Measurements from ENCODE around the gene ABCC1. TPM values are rescaled to one million over a fixed set of nuclear protein-coding genes. Genes with fewer than 3 reads are reported as not detected.

Gene ABCC1
- total RNA-seq, 2 donors from 2014 or later = 22.0 to 22.2 TPM

GRCh38 chr16:16164243-16164642 lies 214.8 kb downstream of the ABCC1 start:
- no peak overlapping the region for H3K4me3 ChIP-seq
- H3K36me3 ChIP-seq = no peaks in the 10 kb centered on the region
- intact Hi-C loops (cut with DNase I) = no loop called here
- no peaks in the 10 kb centered on the region for H3K9me3 ChIP-seq
- no peak for DNase-seq
- H3K9ac ChIP-seq (ENCODE audit: low read depth in 2 of 2, low read length in 2 of 2) = no peak overlapping the region
- TF ChIP-seq CTCF (IDR thresholded peaks at IDR 0.05) = no peak
- no peaks in the 10 kb centered on the region for H3K27me3 ChIP-seq
- H3K4me1 ChIP-seq = no peaks in the 10 kb centered on the region
- no peak overlapping the region for H3K27ac ChIP-seq

- Histone ChIP-seq H3K4me1 (no peaks in the 10 kb centered on the region), H3K9ac (ENCODE audit: low read depth in 2 of 2, low read length in 2 of 2) (no peak overlapping the region), H3K36me3 (no peaks in the 10 kb centered on the region), H3K27ac (no peak overlapping the region), H3K9me3 (no peaks in the 10 kb centered on the region), H3K4me3 (no peak overlapping the region), H3K27me3 (no peaks in the 10 kb centered on the region)
- intact Hi-C loops (cut with DNase I) = no loop called here
- no peak for DNase-seq
- no peak for TF ChIP-seq CTCF (IDR thresholded peaks at IDR 0.05)
Observed at GRCh38 chr16:16166085-16166484, 216.7 kb downstream of the ABCC1 start.

GRCh38 chr16:16166949-16167348 lies 217.5 kb downstream of the ABCC1 start:
- H3K9ac ChIP-seq (ENCODE audit: low read depth in 2 of 2, low read length in 2 of 2) = no peak overlapping the region
- intact Hi-C loops (cut with DNase I) = no loop called here

GRCh38 chr16:16167927-16168326 lies 218.5 kb downstream of the ABCC1 start:
- no peak for DNase-seq

More at GRCh38 chr16:16166949-16167348, 217.5 kb downstream of the ABCC1 start:
- DNase-seq = no peak
- Histone ChIP-seq H3K4me1 (no peaks in the 10 kb centered on the region), H3K27me3 (no peaks in the 10 kb centered on the region), H3K9me3 (no peaks in the 10 kb centered on the region), H3K36me3 (no peaks in the 10 kb centered on the region), H3K27ac (no peak overlapping the region), H3K4me3 (no peak overlapping the region)
- TF ChIP-seq CTCF (IDR thresholded peaks at IDR 0.05) = no peak

GRCh38 chr16:16168431-16168830 lies 219.0 kb downstream of the ABCC1 start:
- Histone ChIP-seq H3K4me3 (no peak overlapping the region), H3K27ac (no peak overlapping the region), H3K4me1 (no peaks in the 10 kb centered on the region), H3K9ac (ENCODE audit: low read depth in 2 of 2, low read length in 2 of 2) (no peak overlapping the region), H3K9me3 (no peaks in the 10 kb centered on the region), H3K27me3 (no peaks in the 10 kb centered on the region), H3K36me3 (no peaks in the 10 kb centered on the region)
- no peak for TF ChIP-seq CTCF (IDR thresholded peaks at IDR 0.05)
- DNase-seq = no peak
- intact Hi-C loops (cut with DNase I) = no loop called here

More at GRCh38 chr16:16167927-16168326, 218.5 kb downstream of the ABCC1 start:
- Histone ChIP-seq H3K27me3 (no peaks in the 10 kb centered on the region), H3K9ac (ENCODE audit: low read depth in 2 of 2, low read length in 2 of 2) (no peak overlapping the region), H3K27ac (no peak overlapping the region), H3K36me3 (no peaks in the 10 kb centered on the region), H3K4me1 (no peaks in the 10 kb centered on the region), H3K9me3 (no peaks in the 10 kb centered on the region), H3K4me3 (no peak overlapping the region)
- no peak for TF ChIP-seq CTCF (IDR thresholded peaks at IDR 0.05)
- intact Hi-C loops (cut with DNase I) = no loop called here

- no peak for DNase-seq
- Histone ChIP-seq H3K9ac (ENCODE audit: low read depth in 2 of 2, low read length in 2 of 2) (no peak overlapping the region), H3K9me3 (no peaks in the 10 kb centered on the region), H3K4me3 (no peak overlapping the region), H3K36me3 (no peaks in the 10 kb centered on the region), H3K27me3 (no peaks in the 10 kb centered on the region), H3K4me1 (no peaks in the 10 kb centered on the region), H3K27ac (no peak overlapping the region)
- TF ChIP-seq CTCF (IDR thresholded peaks at IDR 0.05) = no peak
- intact Hi-C loops (cut with DNase I) = no loop called here
Observed at GRCh38 chr16:16169615-16170014, 220.2 kb downstream of the ABCC1 start.

All from colonic mucosa (tissue), 4 donors.